Activated CD8-positive, alpha-beta memory T cell treated with anti-CD3 and anti-CD28 coated beads, Interleukin-2, amount 50 U/mL, for 1 hour (primary cell): ENCODE results near the gene EFS.

Source experiments
- DNase-seq: peaks from one replicate; pipeline ENCODE4 v3.0.0-alpha.2; 2020; ENCODE audit errors: extremely low read depth

Gene EFS

DNA sequence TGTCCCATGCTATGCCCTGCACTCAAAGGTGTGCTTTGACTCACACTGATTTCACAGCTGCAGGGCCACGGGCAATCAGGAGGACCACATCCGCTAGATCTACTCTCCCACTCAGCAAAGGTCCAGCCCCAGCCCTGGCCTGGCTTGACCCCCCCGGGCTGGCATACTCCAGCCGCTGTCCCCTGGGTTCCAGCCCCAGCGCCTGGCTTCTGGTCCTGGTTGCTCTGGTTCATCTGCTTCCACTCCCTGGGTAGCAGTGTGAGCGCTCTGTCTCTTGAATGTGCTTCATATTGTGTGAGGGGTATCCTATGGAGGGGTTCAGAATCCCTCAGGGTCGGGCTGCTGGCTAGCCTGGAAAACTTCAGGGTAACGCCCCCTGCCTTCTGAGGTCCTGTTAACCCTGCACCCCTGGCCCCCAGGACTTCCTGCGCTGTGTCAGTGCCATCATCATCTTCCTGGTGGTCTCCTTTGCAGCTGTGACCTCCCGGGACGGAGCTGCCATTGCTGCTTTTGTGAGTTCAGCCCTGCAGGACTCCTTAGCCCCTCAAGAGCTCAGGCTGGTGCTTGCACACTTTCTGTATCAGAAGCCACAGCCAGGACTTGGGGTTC, 13.7 kb upstream of the EFS start:
- DNase-seq: no peak

DNA sequence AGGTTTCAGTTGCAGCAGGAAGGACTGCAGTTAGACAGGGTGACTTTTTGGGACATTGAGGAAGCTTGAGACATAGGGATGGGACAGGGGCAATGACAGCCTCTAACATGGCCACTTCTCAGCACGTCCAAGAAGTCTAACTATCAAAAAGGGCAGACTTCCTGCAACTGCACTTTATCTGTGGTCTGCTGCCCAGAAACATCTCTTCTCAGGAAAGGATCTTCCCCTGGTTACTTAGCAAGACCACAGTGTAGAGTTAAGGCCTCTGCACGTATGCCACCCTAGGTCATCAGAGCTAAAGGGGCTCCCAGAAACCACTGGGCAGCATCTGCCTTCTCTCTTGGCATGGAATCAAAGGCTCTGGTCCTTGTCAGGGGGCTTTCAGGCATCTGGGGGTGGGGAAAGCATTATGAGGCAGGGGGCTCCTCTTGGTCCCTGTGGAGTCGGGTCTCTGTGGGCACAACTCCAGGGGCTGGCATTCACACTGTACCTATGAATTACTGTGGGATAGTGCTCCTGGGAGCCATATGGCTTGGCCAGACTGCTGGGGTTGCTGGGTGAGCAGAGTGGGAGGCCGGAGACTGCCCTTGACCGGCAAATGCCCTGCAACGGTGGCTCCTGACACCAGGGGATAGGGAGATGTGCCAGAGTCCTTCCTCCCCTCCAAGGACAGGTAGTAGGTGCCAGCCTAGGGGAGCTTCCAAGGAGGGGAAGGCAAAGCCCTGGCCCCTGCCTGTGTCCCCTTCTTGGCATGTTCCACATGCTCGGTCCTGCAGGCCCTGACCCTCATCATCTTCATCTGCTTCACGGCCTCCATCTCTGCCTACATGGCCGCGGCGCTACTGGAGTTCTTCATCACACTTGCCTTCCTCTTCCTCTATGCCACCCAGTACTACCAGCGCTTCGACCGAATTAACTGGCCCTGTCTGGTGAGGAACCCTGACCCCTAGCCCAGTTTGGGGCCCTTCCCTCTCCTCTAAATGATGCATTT, 12.9 kb upstream of the EFS start:
- DNase-seq: no peak

- DNase-seq: no peak
These were observed 12.2 kb upstream of the EFS start for GRCh38 chr14:23377198-23377550.

- DNase-seq: no peak
These were observed 11.7 kb upstream of the EFS start, which contains the start of gene CMTM5 for GRCh38 chr14:23376482-23377197. Gene CMTM5 (plus strand): TSS chr14:23377046. CDS start chr14:23377252, 206 bp downstream.

- no peak for DNase-seq
These were observed 10.7 kb upstream of the EFS start for GRCh38 chr14:23375527-23376251.

GRCh38 chr14:23373041-23373440, 8.1 kb upstream of the EFS start:
- no peak for DNase-seq

DNA sequence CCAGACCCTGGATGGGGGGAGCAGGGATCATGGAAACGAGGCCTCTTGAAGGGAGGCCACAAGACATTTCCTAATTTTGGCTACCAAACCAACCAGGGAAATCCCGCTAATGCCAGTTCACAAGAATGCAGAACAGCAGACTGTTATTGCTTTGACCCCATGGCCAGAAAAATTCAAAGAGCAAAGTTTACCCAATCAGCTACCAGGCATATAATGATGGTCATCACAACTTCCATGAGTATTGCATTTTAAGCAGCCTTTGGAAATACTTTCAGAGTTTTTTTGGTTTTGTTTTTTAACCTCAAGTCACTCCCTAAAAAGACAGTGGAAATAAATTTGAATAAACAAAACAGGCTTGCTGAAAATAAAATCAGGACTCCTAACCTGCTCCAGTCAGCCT, 7.5 kb upstream of the EFS start, which contains the start of gene IL25:
Gene IL25 (plus strand): TSS at position 301 of the 400 bp plus-strand sequence.
- DNase-seq: no peak

GRCh38 chr14:23371865-23372264, 6.9 kb upstream of the EFS start:
- no peak for DNase-seq

DNA sequence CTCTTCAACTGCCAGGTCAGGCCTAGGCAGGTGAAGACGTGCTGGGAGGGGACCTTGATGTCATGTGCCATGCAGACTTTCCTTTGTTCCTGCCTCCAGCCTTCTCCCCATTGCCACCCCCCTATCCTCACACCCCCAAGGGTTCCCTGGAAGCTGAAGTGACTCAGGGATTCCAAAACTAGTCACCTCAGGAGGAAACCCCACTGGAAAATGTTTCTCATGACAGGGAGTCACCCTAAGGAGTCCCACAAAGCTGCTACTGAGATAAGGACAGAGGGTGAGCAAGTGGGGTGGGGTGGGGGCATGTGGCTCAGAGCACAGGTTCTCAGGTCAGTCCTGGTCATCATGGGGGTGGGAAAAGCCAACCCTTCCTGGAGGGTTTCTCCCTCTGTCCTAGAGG, 5.2 kb upstream of the EFS start:
- DNase-seq: no peak

DNA sequence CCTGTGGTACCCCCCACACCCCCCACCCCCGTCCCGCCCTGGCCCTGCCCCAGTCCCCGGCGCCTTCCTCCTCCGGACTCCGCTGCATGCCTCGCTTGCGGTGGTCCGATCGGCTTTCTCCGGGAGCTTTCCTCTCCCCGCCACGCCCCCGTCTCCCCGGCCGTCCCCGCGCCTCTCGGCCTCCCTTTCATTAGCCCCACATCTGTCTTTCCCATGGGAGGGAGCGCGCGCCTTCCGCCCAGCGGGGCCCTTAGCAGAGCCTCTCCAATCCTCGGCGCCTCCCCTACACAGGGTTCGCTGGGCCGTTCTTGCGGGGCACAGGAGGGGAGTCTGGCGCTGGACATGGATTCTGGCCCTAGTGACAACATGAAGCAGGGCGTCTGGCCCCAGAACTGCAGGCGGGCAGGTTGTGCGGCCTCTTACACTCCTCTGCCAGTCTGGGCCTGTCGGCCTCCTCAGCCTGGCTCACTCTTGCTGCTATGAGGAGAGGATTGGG, 1.5 kb upstream of the EFS start:
- no peak for DNase-seq

GRCh38 chr14:23365732-23366425, 907 bp upstream of the EFS start:
- no peak for DNase-seq

DNA sequence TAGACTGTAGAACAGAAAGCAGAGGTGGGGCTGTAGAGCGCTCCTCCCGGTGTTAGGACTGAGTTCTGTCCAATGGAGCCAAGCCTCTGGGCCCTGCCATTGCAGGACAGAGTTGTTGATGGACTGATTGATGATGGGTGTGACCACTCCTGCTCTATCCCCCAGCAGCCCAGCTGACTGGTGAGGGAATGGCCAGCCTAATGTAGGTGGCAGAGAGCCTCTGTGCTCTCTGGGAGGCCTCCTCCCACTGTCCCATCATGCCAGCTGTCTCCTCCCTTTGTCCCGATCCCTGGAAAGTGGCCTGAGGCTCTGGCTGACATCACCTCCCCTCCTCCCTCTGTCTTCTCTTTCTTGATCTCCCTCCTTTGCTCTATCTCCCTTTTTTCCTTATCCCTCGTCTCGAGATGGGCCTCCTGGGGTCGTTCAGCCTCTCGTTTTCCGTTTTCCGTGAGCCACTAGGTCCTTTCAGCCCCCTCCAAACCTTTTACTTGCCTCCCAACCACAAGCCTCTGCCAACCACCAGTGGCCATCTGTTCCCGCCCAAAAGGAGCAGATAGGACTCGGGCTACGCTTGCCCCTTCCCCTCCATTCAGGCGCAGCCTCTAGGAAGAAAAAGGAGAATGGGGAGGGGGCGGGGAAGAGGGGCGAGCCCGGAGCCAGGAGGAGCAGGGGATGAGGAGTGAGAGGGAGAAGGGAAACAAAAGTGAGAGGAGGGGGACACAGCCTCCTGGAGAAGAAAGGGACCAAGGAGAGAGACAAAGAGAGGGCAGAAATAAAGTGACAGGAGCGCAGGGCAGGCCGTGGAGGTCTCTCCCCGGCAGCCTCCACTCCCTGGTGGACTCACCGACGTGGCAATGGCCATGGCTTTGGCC, 572 bp downstream of the EFS start:
- no peak for DNase-seq

DNA sequence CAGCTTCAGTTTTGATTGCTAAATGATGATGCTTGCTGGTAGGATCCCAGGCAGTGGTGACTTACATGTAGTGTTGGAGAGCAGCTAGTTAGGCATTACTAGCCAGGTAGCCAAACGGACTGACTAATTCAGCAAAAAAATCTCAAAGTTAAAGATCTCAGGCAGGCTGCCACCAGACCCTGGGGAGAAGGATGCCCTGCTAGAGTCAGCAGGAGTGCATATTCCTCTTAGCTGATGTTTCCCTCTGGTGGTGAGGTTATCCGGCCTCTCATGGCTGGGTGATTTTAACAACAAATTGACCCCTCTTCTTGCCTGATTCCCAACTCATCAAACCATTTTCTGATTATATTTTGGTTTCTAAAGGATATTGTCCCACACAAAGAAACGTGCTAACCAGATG, 2.8 kb downstream of the EFS start:
- DNase-seq: no peak

DNA sequence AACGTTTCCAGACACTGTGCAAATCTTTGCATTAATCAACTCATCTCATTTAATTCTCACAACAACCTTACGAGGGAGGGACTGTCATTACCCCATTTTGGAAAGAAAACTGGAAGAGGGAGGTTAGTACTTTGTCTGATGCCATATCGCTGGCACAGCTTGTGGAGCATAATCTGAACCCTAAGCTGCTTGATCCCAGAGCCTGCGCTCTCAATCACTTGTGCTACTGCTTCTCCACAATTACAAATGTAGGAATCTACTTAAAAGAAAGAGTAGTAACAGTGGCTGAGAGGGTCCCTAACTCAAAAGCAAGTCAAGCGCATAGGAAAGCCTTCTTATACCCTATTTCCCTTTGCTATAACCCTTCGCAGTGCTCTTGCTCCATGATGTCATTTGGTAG, 3.2 kb downstream of the EFS start:
- no peak for DNase-seq

- no peak for DNase-seq
These were observed 3.7 kb downstream of the EFS start for GRCh38 chr14:23361320-23361719.

GRCh38 chr14:23360496-23360895, 4.5 kb downstream of the EFS start:
- DNase-seq: no peak

GRCh38 chr14:23359722-23360447, 5.1 kb downstream of the EFS start:
- no peak for DNase-seq

DNA sequence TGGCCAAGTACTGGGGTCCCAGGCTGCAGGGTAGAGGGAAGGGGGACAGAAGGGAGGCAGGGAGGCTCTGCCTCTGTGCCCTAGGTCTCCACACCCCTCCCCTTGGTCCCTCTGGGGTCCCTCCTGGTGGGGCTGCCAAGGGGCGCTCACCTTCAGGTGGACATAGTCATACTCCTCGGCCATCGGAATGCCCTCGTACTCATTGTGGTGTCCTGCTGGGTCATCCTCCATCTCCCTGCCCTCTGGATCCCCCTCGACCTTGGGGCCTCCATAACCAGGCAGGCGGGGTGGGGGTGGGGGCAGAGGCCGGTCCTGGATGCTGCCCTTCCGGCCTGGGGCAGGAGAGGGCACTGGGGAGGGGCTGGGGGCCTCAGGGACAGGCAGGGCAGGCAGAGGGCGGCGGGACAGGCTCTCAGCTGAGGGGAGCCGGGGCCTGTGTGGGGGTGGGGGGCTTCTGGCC, 5.8 kb downstream of the EFS start:
- DNase-seq: no peak

DNA sequence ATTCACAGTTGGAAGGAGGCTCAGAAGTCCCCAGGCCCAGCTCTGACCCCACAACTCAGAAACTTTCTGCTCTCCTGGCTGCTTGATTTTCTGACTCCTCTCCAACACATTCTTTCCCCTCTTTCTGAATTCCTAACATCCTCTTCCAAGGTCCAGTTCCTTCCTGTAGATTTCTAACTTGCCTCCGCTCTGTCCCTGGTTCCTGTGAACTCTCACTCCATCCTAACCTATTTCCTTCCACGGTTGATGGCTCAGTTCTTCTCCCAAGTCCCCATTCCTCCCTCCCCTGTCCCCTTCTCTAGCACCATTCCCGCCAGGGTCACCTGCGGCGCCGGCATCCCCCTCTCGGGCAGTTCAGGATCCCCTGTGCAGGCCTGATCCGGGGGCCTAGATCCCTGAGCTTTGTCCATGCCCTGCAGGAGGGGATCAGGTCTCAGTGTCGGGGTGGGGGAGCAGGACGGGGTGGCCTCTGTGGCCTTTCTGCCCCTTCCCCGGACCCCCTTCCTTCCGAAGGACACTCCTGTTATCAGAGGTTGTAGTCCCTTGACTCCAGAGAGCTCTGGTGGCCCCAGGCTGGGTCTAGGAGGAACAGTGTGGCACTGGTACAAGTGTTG, 6.3 kb downstream of the EFS start:
- no peak for DNase-seq
